ENCODE measurements around the gene COL5A2. TPM values are rescaled to one million over a fixed set of nuclear protein-coding genes. Genes with fewer than 3 reads are reported as not detected.

COL5A2 gene
- total RNA-seq, 1 donor from 2014 or later = 11.2 TPM

GRCh38 chr2:189074506-189074905, 105.1 kb downstream of the COL5A2 start:
- H3K9me3 Mint-ChIP-seq = no peaks in the 10 kb centered on the region
- DNase-seq (ENCODE audit: low spot score) = no peak
- no peaks in the 10 kb centered on the region for H3K79me2 ChIP-seq (ENCODE audit: low read depth)
- H3K9me3 ChIP-seq (ENCODE audit: low read depth) = no peaks in the 10 kb centered on the region
- H3K27ac Mint-ChIP-seq = no peak overlapping the region
- no peak for TF ChIP-seq EZH2phosphoT487 (IDR thresholded peaks at IDR 0.05)
- no peak for TF ChIP-seq EZH2 (IDR thresholded peaks at IDR 0.05)
- no peak overlapping the region for H2AFZ ChIP-seq (replicated peaks)
- H3K4me1 ChIP-seq = peaks cover 6% of the 10 kb centered on the region
- no peak overlapping the region for H3K9ac ChIP-seq
- peaks cover 11% of the 10 kb centered on the region for H3K4me1 Mint-ChIP-seq
- no peaks in the 10 kb centered on the region for H3K27me3 Mint-ChIP-seq (ENCODE audit: insufficient read depth, low read depth)
- H3K4me2 ChIP-seq = no peak overlapping the region
- no peak overlapping the region for H3K27ac ChIP-seq
- H3K4me3 Mint-ChIP-seq = no peak overlapping the region
- peaks cover 4% of the 10 kb centered on the region for H3F3A ChIP-seq (ENCODE audit: low read depth)
- no peak overlapping the region for H3K4me3 ChIP-seq
- no peaks in the 10 kb centered on the region for H4K20me1 ChIP-seq (ENCODE audit: low read depth)
- H3K36me3 Mint-ChIP-seq = peaks cover 12% of the 10 kb centered on the region
- no peaks in the 10 kb centered on the region for H3K27me3 ChIP-seq
- no peaks in the 10 kb centered on the region for H3K36me3 ChIP-seq

DNA sequence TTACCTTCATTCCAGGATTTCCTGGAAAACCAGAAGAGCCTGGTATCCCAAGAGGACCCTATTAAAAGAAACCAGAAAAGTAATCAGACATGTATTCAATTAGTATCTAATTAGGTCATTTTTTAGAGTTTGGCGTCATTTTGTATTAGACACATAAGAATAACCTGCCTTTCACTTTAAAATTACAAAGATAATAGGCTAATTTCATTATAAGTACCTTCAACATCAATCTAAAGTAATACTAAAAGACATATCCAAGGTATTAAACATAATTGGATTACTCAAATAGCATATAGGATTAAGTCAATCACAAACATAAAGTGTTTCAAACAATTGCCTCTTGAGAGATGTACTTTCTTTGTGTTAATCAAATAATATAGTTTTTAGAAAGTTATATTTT, 107.5 kb downstream of the COL5A2 start:
- DNase-seq (ENCODE audit: low spot score) = no peak
- Mint-ChIP-seq H3K27me3 (ENCODE audit: insufficient read depth, low read depth) (no peaks in the 10 kb centered on the region), H3K9me3 (no peaks in the 10 kb centered on the region), H3K36me3 (peaks cover 8% of the 10 kb centered on the region), H3K27ac (no peak overlapping the region), H3K4me1 (peaks cover 11% of the 10 kb centered on the region), H3K4me3 (no peak overlapping the region)
- Histone ChIP-seq H3K4me2 (no peak overlapping the region), H3K9ac (no peak overlapping the region), H3K79me2 (ENCODE audit: low read depth) (no peaks in the 10 kb centered on the region), H3K27me3 (no peaks in the 10 kb centered on the region), H3K36me3 (no peaks in the 10 kb centered on the region), H2AFZ (replicated peaks) (no peak overlapping the region), H3K9me3 (ENCODE audit: low read depth) (no peaks in the 10 kb centered on the region), H4K20me1 (ENCODE audit: low read depth) (no peaks in the 10 kb centered on the region), H3K4me3 (no peak overlapping the region), H3K27ac (no peak overlapping the region), H3K4me1 (peaks cover 6% of the 10 kb centered on the region), H3F3A (ENCODE audit: low read depth) (peaks cover 4% of the 10 kb centered on the region)
- no peak for TF ChIP-seq EZH2 (IDR thresholded peaks at IDR 0.05)
- TF ChIP-seq, protein P1, sequence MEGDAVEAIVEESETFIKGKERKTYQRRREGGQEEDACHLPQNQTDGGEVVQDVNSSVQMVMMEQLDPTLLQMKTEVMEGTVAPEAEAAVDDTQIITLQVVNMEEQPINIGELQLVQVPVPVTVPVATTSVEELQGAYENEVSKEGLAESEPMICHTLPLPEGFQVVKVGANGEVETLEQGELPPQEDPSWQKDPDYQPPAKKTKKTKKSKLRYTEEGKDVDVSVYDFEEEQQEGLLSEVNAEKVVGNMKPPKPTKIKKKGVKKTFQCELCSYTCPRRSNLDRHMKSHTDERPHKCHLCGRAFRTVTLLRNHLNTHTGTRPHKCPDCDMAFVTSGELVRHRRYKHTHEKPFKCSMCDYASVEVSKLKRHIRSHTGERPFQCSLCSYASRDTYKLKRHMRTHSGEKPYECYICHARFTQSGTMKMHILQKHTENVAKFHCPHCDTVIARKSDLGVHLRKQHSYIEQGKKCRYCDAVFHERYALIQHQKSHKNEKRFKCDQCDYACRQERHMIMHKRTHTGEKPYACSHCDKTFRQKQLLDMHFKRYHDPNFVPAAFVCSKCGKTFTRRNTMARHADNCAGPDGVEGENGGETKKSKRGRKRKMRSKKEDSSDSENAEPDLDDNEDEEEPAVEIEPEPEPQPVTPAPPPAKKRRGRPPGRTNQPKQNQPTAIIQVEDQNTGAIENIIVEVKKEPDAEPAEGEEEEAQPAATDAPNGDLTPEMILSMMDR (IDR thresholded peaks at IDR 0.05) = no peak
- TF ChIP-seq EZH2phosphoT487 (IDR thresholded peaks at IDR 0.05) = no peak

- no peaks in the 10 kb centered on the region for H3K9me3 Mint-ChIP-seq
- no peaks in the 10 kb centered on the region for H3K36me3 ChIP-seq
- H3K4me2 ChIP-seq = no peak overlapping the region
- TF ChIP-seq EZH2 (IDR thresholded peaks at IDR 0.05) = no peak
- TF ChIP-seq, protein P1 (IDR thresholded peaks at IDR 0.05) = no peak
- no peak for TF ChIP-seq EZH2phosphoT487 (IDR thresholded peaks at IDR 0.05)
- H3K27ac ChIP-seq = no peak overlapping the region
- H3K4me1 ChIP-seq = no peaks in the 10 kb centered on the region
- H3K4me1 Mint-ChIP-seq = peaks cover 2% of the 10 kb centered on the region
- H3F3A ChIP-seq (ENCODE audit: low read depth) = no peaks in the 10 kb centered on the region
- peaks cover 12% of the 10 kb centered on the region for H3K36me3 Mint-ChIP-seq
- H3K4me3 ChIP-seq = no peak overlapping the region
- H3K27me3 ChIP-seq = no peaks in the 10 kb centered on the region
- no peak overlapping the region for H3K27ac Mint-ChIP-seq
- no peaks in the 10 kb centered on the region for H3K9me3 ChIP-seq (ENCODE audit: low read depth)
- no peak for DNase-seq (ENCODE audit: low spot score)
- no peaks in the 10 kb centered on the region for H3K27me3 Mint-ChIP-seq (ENCODE audit: insufficient read depth, low read depth)
- no peaks in the 10 kb centered on the region for H4K20me1 ChIP-seq (ENCODE audit: low read depth)
- H3K9ac ChIP-seq = no peak overlapping the region
- no peak overlapping the region for H2AFZ ChIP-seq (replicated peaks)
- H3K4me3 Mint-ChIP-seq = no peak overlapping the region
- H3K79me2 ChIP-seq (ENCODE audit: low read depth) = no peaks in the 10 kb centered on the region
These were observed 109.5 kb downstream of the COL5A2 start for GRCh38 chr2:189069855-189070619.

DNA sequence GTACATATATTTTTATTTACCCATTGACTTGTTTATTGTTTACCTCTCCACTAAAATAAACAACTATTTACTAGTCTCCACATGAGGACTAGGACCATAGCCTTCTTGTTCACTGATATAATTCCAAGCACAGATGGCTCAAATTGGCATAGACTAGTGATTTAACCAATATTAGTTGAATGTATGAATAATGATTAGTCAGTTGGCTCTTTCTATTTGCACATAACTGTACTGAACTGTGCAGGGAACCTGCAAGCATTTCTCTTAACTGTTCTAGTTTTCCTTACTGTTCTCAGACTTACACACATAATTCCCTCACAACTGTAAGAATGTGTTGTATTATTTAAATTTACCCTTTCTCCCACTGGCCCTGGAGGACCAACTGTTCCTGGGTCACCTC, 113.5 kb downstream of the COL5A2 start:
- no peaks in the 10 kb centered on the region for H3K36me3 ChIP-seq
- H3K4me3 ChIP-seq = no peak overlapping the region
- H3K36me3 Mint-ChIP-seq = peaks cover 10% of the 10 kb centered on the region
- H3K27ac ChIP-seq = no peak overlapping the region
- no peak for DNase-seq (ENCODE audit: low spot score)
- H3K4me2 ChIP-seq = no peak overlapping the region
- H4K20me1 ChIP-seq (ENCODE audit: low read depth) = no peaks in the 10 kb centered on the region
- peaks cover 2% of the 10 kb centered on the region for H3K4me1 Mint-ChIP-seq
- H3K9me3 ChIP-seq (ENCODE audit: low read depth) = no peaks in the 10 kb centered on the region
- H3K4me1 ChIP-seq = no peaks in the 10 kb centered on the region
- no peaks in the 10 kb centered on the region for H3F3A ChIP-seq (ENCODE audit: low read depth)
- no peak overlapping the region for H3K4me3 Mint-ChIP-seq
- no peaks in the 10 kb centered on the region for H3K27me3 Mint-ChIP-seq (ENCODE audit: insufficient read depth, low read depth)
- no peak overlapping the region for H3K27ac Mint-ChIP-seq
- H3K9me3 Mint-ChIP-seq = no peaks in the 10 kb centered on the region
- no peaks in the 10 kb centered on the region for H3K79me2 ChIP-seq (ENCODE audit: low read depth)
- no peak overlapping the region for H3K9ac ChIP-seq
- H3K27me3 ChIP-seq = no peaks in the 10 kb centered on the region
- TF ChIP-seq EZH2 (IDR thresholded peaks at IDR 0.05) (no peak), EZH2phosphoT487 (IDR thresholded peaks at IDR 0.05) (no peak)
- TF ChIP-seq, protein P1 (IDR thresholded peaks at IDR 0.05) = no peak
- H2AFZ ChIP-seq (replicated peaks) = no peak overlapping the region
